HCT116 (cell line): ENCODE measurements around the gene COL1A1. TPM values are rescaled to one million over a fixed set of nuclear protein-coding genes. Genes with fewer than 3 reads are reported as not detected.

ENCODE experiments used
- ATAC-seq: fragments of 200-7000 bp; cut with Tn5 transposase; 2 replicates; pipeline ENCODE4 v1.9.1; 2020; ENCODE audit warnings: mild to moderate bottlenecking, moderate library complexity
- BruUV-seq: library from RNA; stranded (reverse); fragments of 400-500 nt; replicated peaks from 2 replicates; lab custom pipeline; 2021; lab: Mats Ljungman, UMichigan
- CTCF ChIA-PET: fragments of 300-600 bp; sonication (Branson Sonifier 250); formaldehyde crosslinking; loops from one replicate; lab custom pipeline; 2021; ENCODE audit warnings: antibody characterized with exemption; lab: Charles Lee
- POLR2A ChIA-PET: fragments of 300-600, 350-600 bp; sonication (Branson Sonifier 250); formaldehyde crosslinking; loops from one replicate; lab custom pipeline; 2021; ENCODE audit warnings: antibody characterized with exemption; lab: Charles Lee
- RAD21 ChIA-PET, 2 experiments: fragments of 300-600 bp; sonication (Branson Sonifier 250); formaldehyde crosslinking; loops; one replicate each; lab custom pipeline; 2023; ENCODE audit warnings: low total read pairs in 2 of 2; ENCODE audit not compliant: uncharacterized antibody in 2 of 2, unreplicated experiment in 2 of 2, low non-redundant PET in 1 of 2; lab: Charles Lee
- DNase-seq: peaks from one replicate; pipeline ENCODE4 v3.0.0-alpha.2; 2010; ENCODE audit warnings: low read depth, low spot score
- H2AFZ ChIP-seq: fragments of 200-600 bp; shearing (Covaris generic), sonication (generic); 2 replicates; pipeline ENCODE4 v1.6.1; 2017; ENCODE audit warnings: low read depth, mixed run types, mixed read lengths, antibody characterized with exemption, low read length; ENCODE audit not compliant: poor library complexity, severe bottlenecking
- H3K27ac ChIP-seq: 2 replicates; pipeline ENCODE4 v1.5.1; 2012; ENCODE audit warnings: low read depth, low read length
- H3K27me3 ChIP-seq: fragments of 200-600 bp; sonication (generic); 2 replicates; pipeline ENCODE4 v1.6.1; 2016; ENCODE audit warnings: mixed run types, low read length, mixed read lengths; ENCODE audit not compliant: insufficient read depth
- H3K36me3 ChIP-seq, 2 experiments: fragments of 200-500 bp in 1 of 2; fragments of 200-600 bp in 1 of 2; sonication (Bioruptor generic) in 1 of 2; sonication (generic) in 1 of 2; 2 replicates each; pipeline versions ENCODE4 v1.5.1 to v1.6.1; 2014 to 2016; ENCODE audit warnings: low read length in 2 of 2, inconsistent platforms in 1 of 2, mixed read lengths in 1 of 2, mixed run types in 1 of 2; ENCODE audit not compliant: insufficient read depth in 2 of 2, control insufficient read depth in 1 of 2
- H3K4me1 ChIP-seq, 2 experiments: fragments of 200-600 bp in 1 of 2; sonication (generic) in 1 of 2; 2 replicates each; pipeline versions ENCODE4 v1.5.1 to v1.6.1; 2012 to 2017; ENCODE audit warnings: low read length in 2 of 2, inconsistent platforms in 1 of 2, mild to moderate bottlenecking in 1 of 2, mixed read lengths in 1 of 2, mixed run types in 1 of 2, moderate library complexity in 1 of 2; ENCODE audit not compliant: insufficient read depth in 2 of 2, control insufficient read depth in 1 of 2
- H3K4me2 ChIP-seq: fragments of 200-600 bp; sonication (generic); 2 replicates; pipeline ENCODE4 v1.6.1; 2017; ENCODE audit warnings: mixed run types, low read length, mixed read lengths
- H3K4me3 ChIP-seq, 2 experiments: fragments of 200-600 bp in 1 of 2; sonication (generic) in 1 of 2; replicated peaks in 1 of 2; 2 replicates each; pipeline ENCODE4 v1.5.1; 2011 to 2016; ENCODE audit warnings: low read length in 2 of 2, control low read depth in 1 of 2, low read depth in 1 of 2, mild to moderate bottlenecking in 1 of 2, mixed read lengths in 1 of 2, mixed run types in 1 of 2
- H3K79me2 ChIP-seq: fragments of 200-600 bp; sonication (generic); 2 replicates; pipeline ENCODE4 v1.6.1; 2017; ENCODE audit warnings: mild to moderate bottlenecking, mixed run types, low read length, moderate library complexity, mixed read lengths; ENCODE audit not compliant: insufficient read depth
- H3K9ac ChIP-seq: fragments of 200-600 bp; sonication (generic); 2 replicates; pipeline ENCODE4 v1.6.1; 2016; ENCODE audit warnings: low read length, mixed read lengths
- H3K9me2 ChIP-seq: fragments of 200-600 bp; sonication (generic), shearing (Covaris generic); 2 replicates; pipeline ENCODE4 v1.6.1; 2017; ENCODE audit warnings: mixed run types, mild to moderate bottlenecking, moderate library complexity; ENCODE audit not compliant: insufficient read depth
- H3K9me3 ChIP-seq, 2 experiments: fragments of 200-500 bp in 1 of 2; fragments of 200-600 bp in 1 of 2; sonication (Bioruptor generic) in 1 of 2; sonication (generic) in 1 of 2; 2 replicates each; pipeline ENCODE4 v1.6.1; 2014 to 2017; ENCODE audit warnings: low read length in 2 of 2, mixed read lengths in 2 of 2, inconsistent platforms in 1 of 2, low read depth in 1 of 2, mild to moderate bottlenecking in 1 of 2, mixed run types in 1 of 2, moderate library complexity in 1 of 2; ENCODE audit not compliant: control insufficient read depth in 1 of 2, insufficient read depth in 1 of 2
- H4K20me1 ChIP-seq: fragments of 200-600 bp; sonication (generic), shearing (Covaris generic); 2 replicates; pipeline ENCODE4 v1.6.1; 2017; ENCODE audit warnings: mixed run types, mild to moderate bottlenecking, moderate library complexity; ENCODE audit not compliant: insufficient read depth
- CBX3 ChIP-seq: IDR thresholded peaks from 2 replicates; pipeline ENCODE4 v1.6.1; 2012; ENCODE audit warnings: low read depth
- EGR1 ChIP-seq: IDR thresholded peaks from 2 replicates; pipeline ENCODE4 v1.6.1; 2012; ENCODE audit warnings: low read depth
- EZH2 ChIP-seq: fragments of 200-600 bp; sonication (generic); IDR thresholded peaks from 2 replicates; pipeline ENCODE4 v1.6.1; 2017; ENCODE audit warnings: antibody characterized with exemption, mixed run types
- EZH2phosphoT487 ChIP-seq: fragments of 200-600 bp; IDR thresholded peaks from 2 replicates; pipeline ENCODE4 v1.6.1; 2018; ENCODE audit warnings: antibody characterized with exemption, borderline replicate concordance
- FOSL1 ChIP-seq: IDR thresholded peaks from 2 replicates; pipeline ENCODE4 v1.6.1; 2012; ENCODE audit warnings: low read depth
- JUND ChIP-seq: IDR thresholded peaks from 2 replicates; pipeline ENCODE4 v1.6.1; 2012
- POLR2AphosphoS5 ChIP-seq: IDR thresholded peaks from 2 replicates; pipeline ENCODE4 v1.6.1; 2011; ENCODE audit warnings: mild to moderate bottlenecking, low read depth, low read length, moderate library complexity
- REST ChIP-seq: IDR thresholded peaks from 2 replicates; pipeline ENCODE4 v1.6.1; 2012; ENCODE audit warnings: low read depth
- YY1 ChIP-seq: IDR thresholded peaks from 2 replicates; pipeline ENCODE4 v1.6.1; 2011; ENCODE audit warnings: low read length, low read depth, moderate library complexity, mild to moderate bottlenecking; ENCODE audit not compliant: insufficient replicate concordance; ENCODE audit errors: extremely low read depth
- ZBTB33 ChIP-seq: IDR thresholded peaks from 2 replicates; pipeline ENCODE4 v1.6.1; 2011; ENCODE audit warnings: mild to moderate bottlenecking, low read length, moderate library complexity; ENCODE audit not compliant: insufficient replicate concordance; ENCODE audit errors: extremely low read depth
- ZFX ChIP-seq: fragments of 450-650 bp; IDR thresholded peaks from 2 replicates; pipeline ENCODE4 v1.6.1; 2017
- ZNF274 ChIP-seq: fragments of 200-500 bp; sonication (Bioruptor generic); IDR thresholded peaks from 2 replicates; pipeline ENCODE4 v1.6.1; 2014; ENCODE audit warnings: mild to moderate bottlenecking, low read depth, low read length, inconsistent platforms
- intact Hi-C: fragments of 100-400 bp; cut with micrococcal nuclease; formaldehyde crosslinking; loops from 2 replicates; pipeline ENCODE4 v1.10.0; 2022
- total RNA-seq: library from RNA; stranded (reverse); gene quantifications from one replicate; pipeline ENCODE4 v1.2.1, GENCODE V29; 2021; ENCODE audit not compliant: unreplicated experiment
- TF ChIP-seq, protein P1 (sequence below), 3 experiments: fragments of 200-600 bp in 1 of 3; sonication (generic) in 1 of 3; IDR thresholded peaks in 2 of 3; conservative IDR thresholded peaks in 1 of 3; 2 replicates each; pipeline ENCODE4 v1.5.1; 2012 to 2017; ENCODE audit warnings: low read depth in 2 of 3, low read length in 2 of 3, antibody characterized with exemption in 1 of 3, borderline replicate concordance in 1 of 3, control low read depth in 1 of 3, mild to moderate bottlenecking in 1 of 3, mixed read lengths in 1 of 3, mixed run types in 1 of 3, moderate library complexity in 1 of 3; ENCODE audit not compliant: insufficient read depth in 1 of 3

COL1A1 gene
- total RNA-seq, 1 experiment from 2014 or later = 33.6 TPM

GRCh38 chr17:50190293-50190602 is 11.2 kb downstream of the COL1A1 start:
- no peak overlapping the region for H3K9ac ChIP-seq
- intact Hi-C loops = no loop called here
- RAD21 ChIA-PET = no interaction called here
- H3K4me3 ChIP-seq = no peak overlapping the region
- no peak overlapping the region for H2AFZ ChIP-seq
- TF ChIP-seq JUND (no peak), FOSL1 (no peak), ZNF274 (no peak), EZH2 (no peak), EGR1 (no peak), YY1 (no peak), POLR2AphosphoS5 (no peak), ZFX (no peak), REST (no peak), EZH2phosphoT487 (no peak), ZBTB33 (no peak), CBX3 (no peak)
- TF ChIP-seq, protein P1, sequence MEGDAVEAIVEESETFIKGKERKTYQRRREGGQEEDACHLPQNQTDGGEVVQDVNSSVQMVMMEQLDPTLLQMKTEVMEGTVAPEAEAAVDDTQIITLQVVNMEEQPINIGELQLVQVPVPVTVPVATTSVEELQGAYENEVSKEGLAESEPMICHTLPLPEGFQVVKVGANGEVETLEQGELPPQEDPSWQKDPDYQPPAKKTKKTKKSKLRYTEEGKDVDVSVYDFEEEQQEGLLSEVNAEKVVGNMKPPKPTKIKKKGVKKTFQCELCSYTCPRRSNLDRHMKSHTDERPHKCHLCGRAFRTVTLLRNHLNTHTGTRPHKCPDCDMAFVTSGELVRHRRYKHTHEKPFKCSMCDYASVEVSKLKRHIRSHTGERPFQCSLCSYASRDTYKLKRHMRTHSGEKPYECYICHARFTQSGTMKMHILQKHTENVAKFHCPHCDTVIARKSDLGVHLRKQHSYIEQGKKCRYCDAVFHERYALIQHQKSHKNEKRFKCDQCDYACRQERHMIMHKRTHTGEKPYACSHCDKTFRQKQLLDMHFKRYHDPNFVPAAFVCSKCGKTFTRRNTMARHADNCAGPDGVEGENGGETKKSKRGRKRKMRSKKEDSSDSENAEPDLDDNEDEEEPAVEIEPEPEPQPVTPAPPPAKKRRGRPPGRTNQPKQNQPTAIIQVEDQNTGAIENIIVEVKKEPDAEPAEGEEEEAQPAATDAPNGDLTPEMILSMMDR (IDR thresholded peaks at IDR 0.05 in 2 of 3, conservative IDR thresholded peaks at IDR 0.05 in 1 of 3; ENCODE audit: borderline replicate concordance in 1 of 3, insufficient read depth in 1 of 3, low read depth in 2 of 3, low read length in 2 of 3) = no peak
- TF ChIP-seq, all 23 proteins: peak for 0
- no peaks in the 10 kb centered on the region for H3K79me2 ChIP-seq
- ChIA-PET CTCF (no interaction called here), POLR2A (no interaction called here)
- DNase-seq (no peak), ATAC-seq (no peak)
- peaks cover 0 to 20% of the 10 kb centered on the region in 2 experiments; a peak in 2 of 4 replicates for H3K36me3 ChIP-seq
- no peaks in the 10 kb centered on the region for H3K4me1 ChIP-seq
- no peaks in the 10 kb centered on the region for H3K27me3 ChIP-seq
- no peaks in the 10 kb centered on the region for H3K9me3 ChIP-seq
- BruUV-seq = no TSS peak
- H3K27ac ChIP-seq = no peak overlapping the region
- H4K20me1 ChIP-seq = no peaks in the 10 kb centered on the region
- no peaks in the 10 kb centered on the region for H3K9me2 ChIP-seq
- no peak overlapping the region for H3K4me2 ChIP-seq
